GM19035 (cell line): ENCODE results near the gene PCNT.

Experiments
- ATAC-seq: cut with Tn5 transposase; IDR thresholded peaks from one replicate; pipeline ENCODE4 v1.9.1; 2021; ENCODE audit not compliant: unreplicated experiment

Gene PCNT

DNA sequence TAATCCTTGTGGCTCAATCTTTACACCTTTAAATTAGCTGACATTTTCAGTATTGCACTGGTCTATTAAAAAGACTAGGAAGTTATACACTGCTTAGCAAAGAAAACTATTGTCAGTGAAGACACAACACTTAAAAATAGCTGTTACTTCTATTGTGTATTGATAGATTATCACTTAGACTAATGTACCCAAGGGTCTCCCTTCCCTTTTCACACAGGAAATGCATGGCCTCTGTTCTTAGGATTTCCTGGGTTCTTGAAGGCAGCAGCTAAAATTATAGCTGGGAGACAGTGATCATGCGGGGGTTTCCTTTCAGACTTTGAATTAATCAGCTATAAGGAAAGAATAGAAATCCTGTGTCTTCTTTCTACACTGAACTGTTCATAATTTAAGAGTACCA, 147.6 kb downstream of the PCNT start:
- ATAC-seq = no peak

DNA sequence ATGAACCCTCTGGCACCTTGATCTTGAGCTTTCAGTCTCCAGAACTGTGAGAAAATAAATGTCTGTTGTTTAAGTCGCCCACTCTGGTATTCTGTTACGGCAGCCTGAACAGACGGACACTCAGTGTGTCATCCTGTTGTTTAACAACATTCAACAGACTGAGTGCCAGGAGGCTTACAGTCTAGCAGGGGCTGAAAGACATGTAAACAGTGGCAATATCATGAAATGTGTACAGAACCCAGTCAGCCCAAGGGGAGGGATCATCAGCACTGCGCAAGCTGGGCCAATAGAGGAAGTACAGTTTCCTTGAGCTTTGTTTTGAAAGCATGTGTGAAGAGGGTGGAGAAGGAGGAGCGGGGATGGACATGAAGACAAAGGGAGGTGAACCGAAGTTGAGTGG, 148.3 kb downstream of the PCNT start:
- ATAC-seq = no peak

DNA sequence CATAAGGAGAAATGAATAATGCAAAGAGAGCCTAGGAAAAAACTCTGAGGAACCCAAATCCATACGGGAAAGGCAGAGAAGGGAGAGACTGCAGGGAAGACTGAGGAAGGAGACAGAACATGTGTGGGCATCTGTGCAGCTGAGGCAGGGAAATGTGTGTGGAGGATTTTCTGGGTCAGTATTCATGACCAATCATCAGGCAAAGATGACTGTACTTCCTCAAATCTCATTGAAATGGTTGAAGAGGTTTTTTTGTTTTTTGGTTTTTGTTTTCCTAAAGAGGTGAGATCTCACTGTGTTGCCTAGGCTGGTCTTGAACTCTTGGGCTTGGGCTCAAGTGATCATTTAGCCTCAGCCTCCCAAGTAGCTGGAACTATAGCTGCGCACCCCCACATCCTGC, 150.4 kb downstream of the PCNT start:
- ATAC-seq = no peak

DNA sequence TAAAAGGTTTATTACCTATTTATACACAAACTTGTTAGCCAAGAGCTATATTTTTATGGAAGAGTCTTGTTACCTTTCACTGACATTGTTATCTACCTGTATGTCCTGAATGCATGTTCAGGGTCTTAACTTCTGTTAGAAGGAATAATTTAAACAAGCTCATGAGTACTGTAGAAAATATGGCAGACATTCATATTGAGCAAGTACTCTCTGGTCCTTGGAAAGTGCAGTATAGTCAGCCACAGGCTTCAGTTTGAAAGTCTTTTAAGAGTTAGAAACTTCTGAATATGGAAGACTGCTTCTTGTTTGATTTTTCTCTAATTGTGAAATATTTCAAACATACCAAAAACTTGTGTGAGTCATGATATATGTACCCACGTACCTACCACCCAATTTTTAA, 151.3 kb downstream of the PCNT start:
- ATAC-seq = no peak

DNA sequence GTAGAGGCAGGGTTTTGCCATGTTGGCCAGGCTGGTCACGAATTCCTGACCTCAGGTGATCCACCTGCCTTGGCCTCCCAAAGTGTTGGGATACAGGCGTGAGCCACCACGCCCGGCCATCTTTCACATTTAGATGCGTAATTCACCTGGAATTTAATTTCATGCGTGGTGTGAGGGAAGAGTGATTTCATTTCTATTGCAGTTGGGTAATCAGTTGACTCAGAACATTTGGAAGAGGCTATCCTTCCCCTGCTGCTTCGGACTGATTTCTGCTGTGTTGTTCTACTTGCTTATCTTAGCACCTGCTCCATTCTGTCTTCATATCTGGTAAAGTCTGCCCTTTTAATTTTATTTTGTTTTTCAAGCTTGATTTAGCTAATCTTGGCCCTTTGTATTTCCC, 153.8 kb downstream of the PCNT start:
- no peak for ATAC-seq

DNA sequence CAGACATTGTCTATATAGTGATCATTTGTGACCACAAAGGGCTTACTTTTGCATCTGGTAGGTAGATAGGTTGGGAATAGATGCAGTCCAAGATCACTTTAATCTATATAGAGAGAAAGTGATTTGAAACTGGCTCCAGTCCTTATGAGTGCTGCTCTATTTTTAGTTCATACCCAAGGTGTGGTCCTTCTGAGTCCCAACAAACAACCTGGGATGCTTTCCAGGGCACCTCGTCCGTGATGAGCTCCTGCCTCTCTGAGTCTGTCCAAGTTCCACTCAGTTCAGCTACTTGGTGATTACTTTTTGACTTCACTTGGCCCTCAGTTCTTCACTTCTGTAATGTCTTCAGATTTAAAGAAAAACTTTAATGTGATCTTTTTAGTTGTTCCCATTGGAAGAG, 155.0 kb downstream of the PCNT start:
- ATAC-seq = no peak

DNA sequence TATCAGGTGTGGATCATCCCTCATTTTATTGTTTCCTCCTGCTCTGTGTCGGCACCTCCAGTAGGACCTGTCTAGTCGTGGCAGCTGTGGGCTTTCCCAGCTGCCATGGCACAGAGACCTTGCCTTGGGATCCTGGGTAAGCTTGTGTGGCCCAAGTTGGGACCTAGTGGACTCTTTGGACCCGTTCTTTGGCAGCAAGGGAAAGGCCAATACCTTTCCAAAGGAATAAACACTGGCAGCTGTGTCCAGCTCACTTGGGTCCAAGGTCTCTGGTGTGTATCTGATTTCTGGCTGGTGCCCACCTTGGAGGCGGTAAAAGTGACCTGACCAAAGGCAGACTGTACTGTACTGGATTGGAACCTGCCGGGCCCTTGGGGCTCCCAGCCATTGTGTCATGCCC, 156.5 kb downstream of the PCNT start:
- ATAC-seq = no peak

DNA sequence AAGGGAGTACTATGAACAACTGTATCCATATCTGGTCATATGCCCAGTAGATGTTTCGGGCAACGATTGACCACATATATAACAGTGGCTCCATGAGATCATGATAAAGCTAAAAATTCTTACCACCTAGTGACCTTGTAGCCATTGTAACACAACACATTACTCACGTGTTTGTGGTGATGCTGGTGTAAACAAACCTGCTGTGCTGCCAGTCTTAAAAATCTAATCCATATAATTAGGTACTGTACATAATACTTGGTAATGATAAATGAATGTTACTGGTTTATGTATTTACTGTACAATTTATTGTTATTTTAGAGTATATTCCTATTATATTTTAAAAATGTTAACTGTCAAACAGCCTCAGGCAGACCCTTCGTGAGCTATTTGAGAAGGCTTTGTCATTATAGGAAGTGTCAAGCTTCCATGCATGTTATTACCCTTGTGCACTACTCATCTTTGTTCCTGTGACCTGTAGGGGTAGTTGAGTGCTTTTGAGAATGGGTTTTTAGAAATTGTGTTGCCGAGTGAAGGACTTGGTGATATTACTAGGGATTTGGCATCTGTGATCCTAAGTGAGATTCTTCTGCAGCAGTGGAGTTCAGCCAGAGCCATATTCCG, 158.4 kb downstream of the PCNT start:
- ATAC-seq = no peak

DNA sequence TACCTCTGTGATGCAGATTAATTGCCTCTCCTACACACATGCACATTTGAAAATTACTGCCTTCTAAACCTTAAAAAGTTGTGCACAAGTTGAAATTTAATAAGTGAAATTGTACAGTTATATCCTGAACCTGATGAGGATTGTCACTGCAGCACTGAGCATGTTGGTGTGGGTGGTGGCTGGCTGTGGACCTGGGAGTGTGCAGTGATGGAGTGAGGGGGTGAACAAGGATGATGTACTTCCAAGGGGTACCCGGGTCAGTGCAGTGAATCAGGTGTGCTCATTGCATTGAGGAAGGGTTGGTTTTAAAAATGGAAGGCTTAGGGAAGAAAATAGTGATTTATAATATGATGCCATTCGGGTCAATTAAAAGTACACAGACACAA, 158.9 kb downstream of the PCNT start:
- ATAC-seq = no peak

DNA sequence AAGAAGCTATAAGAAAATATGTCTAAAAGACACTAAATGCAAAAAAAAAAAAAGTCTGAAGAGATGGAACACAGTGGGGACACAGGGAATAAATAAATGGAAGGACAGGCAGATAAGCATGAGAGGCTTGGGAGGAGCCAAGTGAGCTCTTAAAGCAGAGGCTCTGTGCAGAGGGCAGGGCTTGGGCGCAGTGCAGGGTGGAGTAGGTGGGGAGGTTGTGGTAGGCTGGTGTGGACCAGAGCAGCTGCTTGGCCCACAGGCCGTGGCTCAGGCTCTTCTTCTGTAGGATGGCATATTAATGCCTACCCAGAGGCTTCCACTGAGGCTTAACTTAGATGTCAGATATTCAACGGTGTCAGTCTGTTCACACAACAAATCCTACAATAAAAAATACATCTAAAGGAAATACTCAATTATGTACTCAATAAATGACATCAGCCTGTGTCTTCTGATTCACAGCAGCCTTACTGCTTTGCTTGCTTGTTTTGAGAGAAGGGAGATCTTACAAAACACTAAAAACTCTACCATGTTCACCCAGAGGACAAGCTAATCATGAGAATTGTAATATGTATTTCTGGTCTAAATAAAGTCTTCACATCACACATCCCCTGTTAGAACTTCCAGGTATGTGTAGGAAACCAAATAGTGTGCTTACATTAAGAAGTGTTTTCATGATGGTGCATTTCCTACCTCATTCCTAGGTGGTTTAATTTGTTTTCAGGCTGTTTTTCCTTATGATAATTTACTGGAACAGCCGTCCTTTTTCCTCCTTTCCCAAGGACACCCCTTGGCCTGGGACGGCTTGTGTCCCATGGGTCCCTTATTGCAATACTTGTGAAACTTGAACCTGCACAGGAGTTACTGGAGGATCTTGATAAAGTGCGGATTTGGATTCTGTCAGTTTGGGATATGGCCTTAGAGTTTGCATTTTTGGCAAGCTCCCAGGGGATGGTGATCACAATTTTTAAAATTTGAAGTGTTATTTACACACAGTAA, 159.6 kb downstream of the PCNT start:
- ATAC-seq = no peak

DNA sequence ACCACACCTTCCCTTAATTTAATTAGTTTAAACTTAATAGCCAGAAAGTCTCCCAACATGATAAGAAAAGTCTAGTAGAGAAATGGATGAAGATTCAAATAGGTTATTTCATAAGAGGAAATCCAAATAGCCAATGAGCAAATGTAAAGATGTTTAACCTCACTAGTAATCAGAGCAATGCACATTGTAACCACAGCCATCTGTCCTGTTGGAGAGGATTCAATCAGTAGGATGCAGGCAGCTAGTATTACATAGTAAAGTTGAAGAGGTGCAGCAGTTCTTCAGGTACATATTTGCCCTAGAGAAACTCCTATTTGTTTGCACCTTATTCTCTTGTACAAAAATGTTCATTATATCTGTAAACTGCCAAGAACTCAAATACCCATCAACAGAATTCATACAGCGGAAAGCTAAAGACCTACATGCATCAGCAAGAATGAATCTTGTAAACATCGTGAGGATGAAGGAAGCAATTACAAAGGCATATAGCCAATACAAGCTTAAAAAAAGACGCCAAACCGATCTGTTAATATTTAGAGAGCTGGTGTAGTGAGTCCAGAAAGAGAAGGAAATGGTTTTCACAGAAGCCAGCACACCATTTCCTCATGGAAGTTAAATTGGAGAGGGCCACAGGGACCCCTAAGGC, 162.6 kb downstream of the PCNT start:
- ATAC-seq = no peak

DNA sequence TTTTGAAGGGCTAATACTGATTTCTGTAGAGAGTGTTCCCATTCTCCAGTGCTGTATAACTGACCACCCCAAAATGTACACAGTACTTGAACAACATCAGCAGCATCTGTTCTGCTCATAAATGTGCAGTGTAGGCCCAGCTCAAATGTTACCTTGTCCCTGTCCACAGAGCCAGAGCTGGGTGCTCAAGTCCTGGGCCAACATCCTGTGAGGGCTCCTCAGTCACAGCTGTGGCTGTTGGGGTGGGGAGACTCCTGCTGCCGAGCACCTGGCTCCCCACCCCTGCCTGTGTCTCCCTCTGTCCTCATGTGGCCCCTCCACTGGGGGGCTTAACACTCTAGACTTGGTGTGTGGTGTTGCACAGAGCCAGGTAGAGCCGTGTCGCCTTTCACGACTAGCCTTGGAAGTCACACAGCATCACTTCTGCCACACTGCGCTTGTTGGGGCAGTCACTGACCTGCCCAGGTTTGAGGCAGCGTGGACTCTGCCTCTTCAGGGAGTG, 165.3 kb downstream of the PCNT start:
- ATAC-seq = no peak

DNA sequence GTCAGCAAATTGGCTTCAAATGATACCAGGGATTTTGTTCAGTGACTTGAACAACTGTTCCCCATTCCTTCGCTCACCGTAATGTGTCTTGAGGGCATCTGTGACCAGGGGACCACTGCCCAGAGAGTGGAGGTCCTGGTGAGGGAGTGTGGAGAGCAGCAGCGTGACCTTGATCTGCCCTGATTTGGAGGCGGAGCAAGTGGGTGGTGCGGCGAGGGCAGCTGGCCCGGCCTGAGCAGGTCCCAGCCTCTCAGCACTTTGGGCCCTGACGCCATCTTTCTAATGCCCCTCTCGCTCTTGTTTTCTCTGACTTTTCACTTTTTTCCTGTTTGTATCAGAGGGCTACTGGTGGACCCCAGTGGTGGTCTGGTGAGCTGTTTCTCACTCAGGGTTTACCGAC, 165.8 kb downstream of the PCNT start:
- no peak for ATAC-seq

DNA sequence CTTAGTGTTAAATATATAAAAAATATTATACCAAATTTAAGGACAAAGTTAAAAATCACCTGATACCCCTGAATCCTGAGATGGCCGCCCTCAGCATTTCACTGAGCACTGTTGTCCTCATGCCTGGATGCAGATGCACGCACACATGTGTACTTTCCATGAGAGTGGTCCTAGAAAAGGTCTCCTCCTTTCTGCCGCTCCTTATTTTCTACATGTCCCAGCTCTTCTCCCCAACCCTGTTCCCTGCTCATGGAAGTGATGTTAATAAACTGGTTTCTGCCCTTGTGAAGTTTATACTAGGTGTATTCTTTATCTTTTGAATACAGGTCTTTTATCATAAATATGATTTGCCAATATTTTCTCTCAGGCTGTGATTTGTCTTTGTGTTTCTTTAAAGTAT, 167.6 kb downstream of the PCNT start:
- no peak for ATAC-seq

DNA sequence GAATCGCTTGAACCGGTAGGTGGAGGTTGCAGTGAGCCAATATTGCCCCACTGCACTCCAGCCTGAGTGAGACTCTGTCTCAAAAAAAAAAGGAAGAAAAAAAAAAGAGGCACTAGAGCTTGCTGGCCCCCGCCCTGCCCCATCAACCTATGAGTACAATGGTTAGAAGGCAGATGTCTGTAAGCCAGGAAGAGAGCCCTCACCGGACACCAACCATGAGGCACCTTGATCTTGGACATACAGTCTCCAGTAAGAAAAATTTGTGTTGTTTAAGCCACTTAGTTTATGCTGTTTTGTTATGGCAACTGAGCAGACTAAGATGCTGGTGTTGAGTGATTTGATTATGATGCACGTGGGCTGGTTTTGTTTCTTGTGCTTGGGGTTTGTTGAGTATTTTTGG, 168.9 kb downstream of the PCNT start:
- ATAC-seq = no peak

DNA sequence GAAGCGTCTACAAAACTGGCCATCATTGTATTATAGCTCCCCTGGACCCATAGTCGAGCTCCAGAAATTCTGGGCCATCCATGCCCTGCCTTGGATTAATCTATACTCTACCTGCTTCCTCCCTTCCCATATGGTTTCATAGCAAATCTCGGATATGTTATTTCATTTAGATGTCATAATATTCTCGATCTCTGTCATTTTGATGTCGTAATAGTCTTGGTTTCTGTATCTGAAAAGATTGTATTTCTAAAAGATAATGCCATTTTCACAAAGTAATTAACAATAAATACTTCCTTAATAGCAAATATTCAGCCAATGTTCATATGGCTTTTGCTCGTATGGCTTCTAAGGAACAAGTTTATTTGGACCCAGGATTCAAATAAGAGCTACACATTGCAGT, 169.9 kb downstream of the PCNT start:
- ATAC-seq = no peak
